ENCODE data around the gene B4GALT5.
"Not testable (repeated sequence)": the region's sequence is repeated elsewhere in the genome, so short reads cannot be mapped to it uniquely, and the experiment has no call there.

DNA sequence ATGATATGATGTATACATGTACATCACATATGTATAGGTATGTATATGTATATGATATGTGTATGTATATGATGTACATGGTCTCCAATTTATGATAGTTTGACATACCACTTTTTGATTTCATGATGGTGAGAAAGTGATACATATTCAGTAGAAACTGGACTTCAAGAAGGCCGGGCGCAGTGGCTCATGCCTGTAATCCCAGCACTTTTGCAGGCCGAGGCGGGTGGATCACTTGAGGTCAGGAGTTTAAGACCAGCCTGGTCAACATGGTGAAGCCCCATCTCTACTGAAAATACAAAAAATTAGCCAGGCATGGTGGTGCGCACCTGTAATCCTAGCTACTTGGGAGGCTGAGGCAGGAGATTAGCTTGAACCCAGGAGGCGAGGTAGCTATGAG lies 10.1 kb upstream of the B4GALT5 start:
- TF ChIP-seq, protein P1, sequence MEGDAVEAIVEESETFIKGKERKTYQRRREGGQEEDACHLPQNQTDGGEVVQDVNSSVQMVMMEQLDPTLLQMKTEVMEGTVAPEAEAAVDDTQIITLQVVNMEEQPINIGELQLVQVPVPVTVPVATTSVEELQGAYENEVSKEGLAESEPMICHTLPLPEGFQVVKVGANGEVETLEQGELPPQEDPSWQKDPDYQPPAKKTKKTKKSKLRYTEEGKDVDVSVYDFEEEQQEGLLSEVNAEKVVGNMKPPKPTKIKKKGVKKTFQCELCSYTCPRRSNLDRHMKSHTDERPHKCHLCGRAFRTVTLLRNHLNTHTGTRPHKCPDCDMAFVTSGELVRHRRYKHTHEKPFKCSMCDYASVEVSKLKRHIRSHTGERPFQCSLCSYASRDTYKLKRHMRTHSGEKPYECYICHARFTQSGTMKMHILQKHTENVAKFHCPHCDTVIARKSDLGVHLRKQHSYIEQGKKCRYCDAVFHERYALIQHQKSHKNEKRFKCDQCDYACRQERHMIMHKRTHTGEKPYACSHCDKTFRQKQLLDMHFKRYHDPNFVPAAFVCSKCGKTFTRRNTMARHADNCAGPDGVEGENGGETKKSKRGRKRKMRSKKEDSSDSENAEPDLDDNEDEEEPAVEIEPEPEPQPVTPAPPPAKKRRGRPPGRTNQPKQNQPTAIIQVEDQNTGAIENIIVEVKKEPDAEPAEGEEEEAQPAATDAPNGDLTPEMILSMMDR (conservative IDR thresholded peaks at IDR 0.05; ENCODE audit: low read length), result not testable (repeated sequence)
- TF ChIP-seq EZH2phosphoT487 (IDR thresholded peaks at IDR 0.05; ENCODE audit: borderline replicate concordance, low read depth, low read length), result not testable (repeated sequence)
